T47D (cell line): ENCODE data around the gene SNCG.
"Not testable (repeated sequence)": the region's sequence is repeated elsewhere in the genome, so short reads cannot be mapped to it uniquely, and the experiment has no call there.

ENCODE experiments used
- DNase-seq, 2 experiments: peaks; one replicate each; pipeline versions ENCODE4 v3.0.0 to v3.0.0-alpha.2; 2011 to 2012; ENCODE audit warnings: low read depth in 1 of 2, low spot score in 1 of 2
- JUND ChIP-seq: IDR thresholded peaks from 2 replicates; pipeline ENCODE4 v1.6.1; 2012; ENCODE audit warnings: low read depth
- in situ Hi-C: cut with HindIII; loops from 2 replicates; pipeline ENCODE4 v1.10.0; 2016; ENCODE audit warnings: low sequenced_read_pairs, low pct_unique_long_range_greater_than_20kb

The SNCG gene

GRCh38 chr10:86940677-86941076 lies 17.7 kb upstream of the SNCG start:
- in situ Hi-C loops, result no loop called here
- TF ChIP-seq JUND, result no peak
- no peak for DNase-seq

- in situ Hi-C loops, result no loop called here
- no peak for TF ChIP-seq JUND
- no peak for DNase-seq
Observed at GRCh38 chr10:86941426-86941825, 17.0 kb upstream of the SNCG start.

GRCh38 chr10:86941991-86942421 lies 16.4 kb upstream of the SNCG start:
- no peak for DNase-seq
- TF ChIP-seq JUND, result no peak
- in situ Hi-C loops, result no loop called here

GRCh38 chr10:86942441-86943315 lies 15.7 kb upstream of the SNCG start:
- DNase-seq, result no peak
- TF ChIP-seq JUND, result no peak
- in situ Hi-C loops, result no loop called here

GRCh38 chr10:86943316-86944030 lies 14.9 kb upstream of the SNCG start:
- DNase-seq, result no peak
- in situ Hi-C loops, result no loop called here
- no peak for TF ChIP-seq JUND

GRCh38 chr10:86944031-86944419 lies 14.4 kb upstream of the SNCG start:
- in situ Hi-C loops, result no loop called here
- DNase-seq, result no peak
- TF ChIP-seq JUND, result no peak

- DNase-seq, result peak in 1 of 2 experiments; percentile 67
- in situ Hi-C loops, result no loop called here
- no peak for TF ChIP-seq JUND
Observed at GRCh38 chr10:86944471-86944870, 13.9 kb upstream of the SNCG start.

GRCh38 chr10:86944907-86945306 lies 13.5 kb upstream of the SNCG start:
- in situ Hi-C loops, result no loop called here
- TF ChIP-seq JUND, result no peak
- DNase-seq, result no peak

- DNase-seq, result peak in 1 of 2 experiments; percentile 45
- in situ Hi-C loops, result no loop called here
- TF ChIP-seq JUND, result no peak
Observed at GRCh38 chr10:86945361-86946212, 12.8 kb upstream of the SNCG start.

GRCh38 chr10:86946213-86947155 lies 11.9 kb upstream of the SNCG start:
- no peak for TF ChIP-seq JUND
- no peak for DNase-seq
- in situ Hi-C loops, result no loop called here

GRCh38 chr10:86947806-86948205 lies 10.6 kb upstream of the SNCG start:
- in situ Hi-C loops, DNase-seq: not testable (repeated sequence)
